GM12801 (cell line): ENCODE measurements around the gene AP1G2.

Experiments used
- CTCF ChIP-seq: IDR thresholded peaks from one replicate; pipeline ENCODE4 v1.5.1; 2011; ENCODE audit warnings: control low read depth; ENCODE audit not compliant: insufficient read length; ENCODE audit errors: extremely low read depth

Gene AP1G2

GRCh38 chr14:23570806-23571483 is 3.4 kb upstream of the AP1G2 start:
- TF ChIP-seq CTCF: no peak

GRCh38 chr14:23569443-23570151 is 2.0 kb upstream of the AP1G2 start:
- no peak for TF ChIP-seq CTCF

- no peak for TF ChIP-seq CTCF
These were observed 1.2 kb upstream of the AP1G2 start for GRCh38 chr14:23568600-23569331.

- TF ChIP-seq CTCF: no peak
These were observed 519 bp upstream of the AP1G2 start for GRCh38 chr14:23568021-23568599.

- no peak for TF ChIP-seq CTCF
These were observed 809 bp downstream of the AP1G2 start for GRCh38 chr14:23566778-23567185.

- no peak for TF ChIP-seq CTCF
These were observed 1.3 kb downstream of the AP1G2 start for GRCh38 chr14:23566112-23566777.

GRCh38 chr14:23565626-23566025 is 2.0 kb downstream of the AP1G2 start:
- TF ChIP-seq CTCF: no peak
